Ecto neural progenitor cell (in vitro differentiated cells): ENCODE data around the gene LRRC61.

ENCODE experiments used
- DNase-seq: peaks from one replicate; pipeline ENCODE4 v3.0.0-alpha.2; 2018; ENCODE audit warnings: low spot score

The LRRC61 gene

DNA sequence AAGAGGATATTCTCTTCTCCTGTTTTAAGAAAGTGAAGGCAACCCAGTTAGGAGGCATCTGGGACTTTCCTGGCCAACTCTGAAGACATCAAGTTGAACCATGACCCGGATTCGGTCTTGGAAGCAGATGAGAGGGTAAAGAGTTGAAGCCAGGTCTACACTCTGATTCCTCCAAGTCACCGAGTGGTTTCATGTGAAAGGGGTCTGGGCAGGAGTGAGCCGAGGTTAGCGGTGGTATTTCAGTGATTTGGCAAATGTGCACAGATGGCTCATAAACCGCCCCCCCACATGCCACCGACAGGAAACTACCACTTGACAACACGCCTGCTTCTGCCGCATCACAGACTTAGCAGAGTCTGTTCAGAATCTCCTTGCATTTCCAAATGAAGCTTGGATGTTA lies 34.1 kb downstream of the LRRC61 start:
- no peak for DNase-seq

GRCh38 chr7:150357771-150358427 lies 34.7 kb downstream of the LRRC61 start:
- DNase-seq: no peak

DNA sequence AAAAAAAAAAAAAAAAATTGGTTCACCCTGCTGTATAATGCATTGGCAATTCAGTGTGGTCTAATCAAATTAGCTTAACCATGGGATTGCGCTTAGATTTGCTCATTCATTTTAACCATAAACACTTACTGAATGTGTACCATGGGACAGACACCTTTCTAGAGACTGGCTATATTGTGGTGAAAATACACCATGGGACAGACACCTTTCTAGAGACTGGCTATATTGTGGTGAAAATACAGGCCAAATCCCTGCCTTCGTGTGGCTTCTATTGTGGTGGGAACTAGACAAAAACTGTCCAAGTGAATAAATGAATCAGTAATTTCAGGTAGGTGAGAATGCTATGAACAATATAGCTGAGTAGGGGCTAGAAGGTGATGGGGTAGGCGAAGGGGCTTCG lies 35.3 kb downstream of the LRRC61 start:
- DNase-seq: no peak

GRCh38 chr7:150358988-150359621 lies 36.0 kb downstream of the LRRC61 start:
- no peak for DNase-seq

DNA sequence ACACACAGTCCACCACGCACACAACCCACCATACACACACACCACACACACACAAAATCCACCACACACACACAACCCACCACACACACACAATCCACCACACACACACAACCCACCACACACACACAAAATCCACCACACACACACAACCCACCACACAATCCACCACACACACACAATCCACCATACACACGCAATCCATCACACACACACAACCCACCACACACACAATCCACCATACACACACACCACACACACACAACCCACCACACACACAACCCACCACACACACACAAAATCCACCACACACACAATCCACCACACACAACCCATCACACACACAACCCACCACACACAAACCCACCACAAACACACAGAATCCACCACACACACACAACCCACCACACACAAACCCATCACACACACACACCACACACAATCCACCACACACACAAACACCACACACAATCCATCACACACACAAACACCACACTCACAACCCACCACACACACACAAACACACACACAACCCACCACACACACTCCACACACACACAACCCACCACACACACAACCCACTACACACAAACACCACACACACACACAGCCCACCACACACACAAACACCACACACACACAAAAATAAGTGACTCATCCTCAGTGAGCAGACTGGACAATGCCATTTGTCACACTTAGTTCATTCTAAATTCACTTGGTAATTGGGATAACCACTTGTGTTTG lies 36.6 kb downstream of the LRRC61 start:
- no peak for DNase-seq

DNA sequence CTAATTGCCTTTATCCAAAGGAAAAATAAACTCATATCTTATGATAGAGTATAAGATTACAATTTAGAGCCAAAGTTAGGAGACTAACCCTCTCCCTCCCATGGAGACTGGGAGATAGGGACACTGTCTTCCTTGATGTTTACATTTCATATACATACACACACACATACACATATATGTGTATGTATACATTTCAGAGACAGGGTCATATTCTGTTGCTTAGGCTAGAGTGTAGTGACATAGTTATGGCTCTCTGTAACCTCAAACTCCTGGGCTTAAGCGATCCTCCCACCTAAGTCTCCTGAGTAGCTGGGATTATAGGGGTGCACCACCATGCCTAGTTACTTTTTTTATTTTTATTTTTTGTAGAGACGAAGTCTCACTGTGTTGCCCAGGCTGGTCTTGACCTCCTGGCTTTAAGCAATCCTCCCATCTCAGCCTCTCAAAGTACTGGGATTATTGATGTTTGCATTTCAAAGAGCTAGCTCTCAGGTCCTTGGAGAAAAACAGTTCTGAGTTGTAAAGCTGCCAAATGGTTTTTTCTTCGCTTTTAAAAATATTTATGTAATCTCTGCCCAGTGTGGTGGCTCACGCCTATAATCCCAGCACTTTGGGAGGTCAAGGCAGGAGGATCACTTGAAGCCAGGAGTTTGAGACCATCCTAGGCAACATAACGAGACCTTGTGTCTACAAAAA lies 37.4 kb downstream of the LRRC61 start:
- DNase-seq: no peak

DNA sequence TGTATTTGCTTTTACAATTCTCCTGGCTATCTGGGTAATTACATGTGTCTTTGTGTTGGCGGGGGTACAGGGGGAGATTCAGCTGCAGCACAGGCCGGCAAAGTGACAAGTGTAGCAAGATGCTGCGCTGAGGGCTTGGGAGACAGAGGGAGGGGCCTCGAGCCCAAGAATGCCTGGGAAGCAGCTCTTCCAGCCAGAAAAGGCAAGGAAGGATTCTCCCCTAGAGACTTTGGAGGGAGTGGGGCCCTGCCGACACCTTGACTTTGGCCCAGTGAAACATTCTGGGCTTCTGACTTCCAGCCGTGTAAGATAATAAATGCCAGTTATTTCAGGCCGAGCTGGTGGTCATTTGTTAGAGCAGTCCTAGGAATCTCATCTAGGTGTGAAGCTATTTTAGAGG lies 38.2 kb downstream of the LRRC61 start:
- no peak for DNase-seq

DNA sequence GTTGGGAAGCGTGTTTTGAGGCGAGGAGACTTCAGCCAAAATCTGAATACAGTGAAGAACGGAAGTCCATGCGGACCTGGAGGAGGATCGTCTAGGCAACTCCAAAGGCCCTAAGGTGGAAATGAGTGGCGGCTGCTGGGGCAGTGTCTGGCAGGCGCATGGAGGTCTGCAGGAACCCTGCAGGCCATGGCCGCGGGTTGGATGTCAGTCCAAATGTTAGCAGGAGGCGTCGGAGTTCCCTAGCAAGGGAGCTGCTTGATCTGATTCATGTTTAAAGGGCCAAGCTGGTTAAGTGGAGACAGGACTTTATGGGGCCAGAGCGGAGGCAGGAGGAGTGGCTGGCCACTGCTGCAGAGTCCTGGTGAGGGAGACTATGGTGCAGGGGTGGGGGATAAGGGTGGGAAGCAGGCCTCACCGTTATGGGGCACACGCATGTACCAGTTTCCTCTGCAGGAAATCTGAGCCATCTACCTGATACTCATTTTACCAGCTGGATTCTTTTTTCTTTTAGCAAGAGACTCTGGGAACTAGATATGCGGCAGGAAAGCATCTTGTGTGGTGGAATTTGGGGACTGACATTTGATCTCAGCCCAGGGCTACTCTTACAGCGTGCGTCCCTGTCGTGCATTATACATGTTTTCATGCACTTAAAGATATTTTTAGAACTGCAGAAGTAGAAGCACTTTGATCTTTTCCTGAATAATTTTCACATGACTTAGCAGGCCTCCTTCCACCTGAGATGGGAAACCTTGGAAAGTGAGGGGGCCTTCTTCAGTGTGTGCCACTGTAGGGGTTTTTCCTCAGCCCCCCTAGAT lies 38.9 kb downstream of the LRRC61 start:
- DNase-seq: no peak

- DNase-seq: no peak
Measured at GRCh38 chr7:150363370-150363769, 40.2 kb downstream of the LRRC61 start.

GRCh38 chr7:150363872-150364271 lies 40.7 kb downstream of the LRRC61 start:
- DNase-seq: no peak

DNA sequence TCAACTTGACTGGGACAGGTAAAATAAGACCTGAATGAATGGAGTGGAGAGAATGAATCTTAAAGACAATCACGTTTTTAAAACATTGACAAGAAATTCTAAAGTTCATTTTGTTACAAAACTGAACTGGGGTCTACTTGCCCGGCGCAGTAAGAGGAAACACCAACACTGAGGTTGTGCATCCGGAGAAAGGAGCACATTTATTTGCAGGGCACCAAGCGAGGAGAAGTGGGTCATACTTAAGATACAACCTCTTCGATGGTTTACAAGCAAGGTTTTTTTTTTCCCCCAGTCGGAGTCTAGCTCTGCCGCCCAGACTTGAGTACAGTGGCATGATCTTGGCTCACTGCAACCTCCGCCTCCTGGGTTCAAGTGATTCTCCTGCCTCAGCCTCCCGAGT lies 42.0 kb downstream of the LRRC61 start:
- no peak for DNase-seq

DNA sequence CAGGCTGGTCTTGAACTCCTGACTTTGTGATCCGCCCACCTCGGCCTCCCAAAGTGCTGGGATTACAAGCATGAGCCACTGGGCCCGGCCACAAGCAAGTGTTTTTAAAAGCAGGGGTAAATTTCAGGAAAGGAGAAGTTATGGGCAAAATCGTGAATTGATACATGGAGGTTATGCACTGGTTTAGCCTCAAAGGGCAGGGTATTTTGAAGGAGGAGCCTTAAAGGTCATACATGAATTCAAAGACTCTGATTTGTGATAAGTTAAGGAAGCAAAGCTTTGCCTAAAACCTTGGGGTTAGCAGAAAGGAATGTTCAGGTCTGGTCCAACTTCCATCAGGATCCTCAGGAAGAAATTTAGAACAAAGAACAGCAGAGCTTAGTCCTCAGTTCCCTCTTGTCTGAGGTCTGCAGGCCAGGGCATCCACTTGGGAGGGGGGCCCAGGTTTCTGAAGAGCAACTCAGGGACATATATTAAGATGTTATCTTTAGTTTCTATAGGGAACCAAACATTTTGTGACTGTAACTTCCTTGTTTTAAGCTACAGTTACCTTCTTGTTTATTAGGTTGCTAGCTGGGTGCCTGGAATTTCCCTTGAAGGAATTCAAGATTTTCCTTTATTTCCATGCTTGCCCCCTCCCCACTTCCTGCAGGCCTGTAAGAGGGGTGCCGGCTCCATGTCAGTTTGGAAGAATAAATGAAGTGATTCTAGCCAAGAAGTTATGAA lies 42.7 kb downstream of the LRRC61 start:
- DNase-seq: no peak

- DNase-seq: no peak
Measured at GRCh38 chr7:150367677-150368095, 44.5 kb downstream of the LRRC61 start.

DNA sequence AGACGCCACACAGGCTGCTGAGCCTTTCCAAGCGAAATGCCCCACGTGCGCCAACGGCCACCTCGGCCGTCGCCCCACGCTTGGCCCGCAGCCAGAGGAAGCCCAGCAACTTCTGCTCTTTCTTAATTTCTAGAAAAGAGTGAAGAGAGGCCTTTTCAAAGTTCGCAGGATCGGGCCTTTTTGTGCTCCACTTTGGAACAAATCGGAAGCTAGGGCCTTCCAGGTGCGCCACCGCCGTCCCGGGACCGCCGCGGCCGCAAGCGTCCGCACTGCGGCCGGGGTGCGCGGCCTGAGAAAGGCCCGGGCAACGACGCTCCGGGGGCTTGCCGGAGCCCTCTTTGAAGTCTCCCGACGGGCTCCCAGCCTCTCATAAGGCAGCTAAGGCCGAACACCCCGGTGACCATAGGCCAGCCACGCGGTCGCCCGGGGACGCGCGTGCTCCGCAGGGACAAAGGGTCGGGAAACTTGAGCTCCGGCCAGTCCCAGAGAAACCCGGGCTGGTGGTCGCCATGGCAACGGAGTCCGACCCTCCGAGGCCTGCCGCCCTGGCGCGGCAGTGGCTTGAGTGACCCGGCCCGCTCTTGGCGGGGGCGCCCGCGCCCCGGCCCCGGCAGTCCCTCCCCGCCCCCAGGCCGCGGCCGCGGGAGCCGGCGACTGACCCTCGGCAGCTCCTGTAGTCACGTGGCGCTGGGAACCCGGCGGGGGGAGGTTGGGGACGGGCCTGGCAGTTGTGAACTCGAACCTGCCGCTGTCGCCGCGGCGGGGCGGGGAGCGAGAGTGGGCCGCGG lies 45.1 kb downstream of the LRRC61 start, which contains the start of gene REPIN1:
TSS of gene REPIN1 (plus strand) at position 727 of the 788 bp plus-strand sequence. CDS start 890 bp downstream, outside the sequence.
- peak; percentile 95 for DNase-seq

DNA sequence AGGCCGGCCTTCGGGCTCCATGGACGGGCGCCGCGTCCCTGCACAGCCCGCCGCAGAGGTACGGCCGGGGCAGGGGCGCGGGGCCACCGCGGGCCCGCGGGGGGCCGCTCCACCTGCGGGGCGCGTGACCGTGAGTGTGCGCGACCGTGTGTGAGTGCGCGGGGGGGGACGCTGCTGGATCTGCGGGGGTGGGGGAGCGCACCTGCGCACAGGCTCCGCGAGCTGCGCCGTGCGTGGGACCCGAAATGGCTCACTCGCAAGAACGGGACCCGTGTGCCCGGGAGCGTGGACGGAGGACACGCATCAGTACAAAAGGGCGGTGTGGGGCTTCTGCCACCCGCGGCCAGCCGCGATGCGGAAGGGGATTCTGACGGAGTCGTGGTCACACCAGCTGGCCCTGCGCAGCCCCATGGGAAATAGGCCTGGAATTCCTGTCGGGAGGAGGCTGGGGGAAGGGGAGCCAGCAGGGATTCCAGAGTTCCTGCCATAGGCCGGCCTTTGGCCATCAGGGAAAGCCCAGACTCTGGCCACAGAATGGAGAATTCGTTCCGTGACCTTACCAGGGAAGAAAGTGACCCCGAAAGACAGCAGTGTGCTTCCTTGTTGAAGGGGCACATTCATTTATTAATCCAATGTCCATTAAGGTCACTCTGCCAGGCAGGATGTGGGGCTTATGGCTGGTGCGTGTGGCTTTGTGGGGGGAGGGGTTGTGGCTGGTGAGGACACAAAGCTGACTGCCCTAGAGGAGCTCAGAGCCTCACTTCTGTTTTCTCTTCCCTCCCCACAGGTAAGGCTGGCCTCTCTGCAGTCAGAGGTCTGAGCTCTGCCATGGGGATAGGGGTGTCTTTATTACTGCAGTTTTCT lies 46.0 kb downstream of the LRRC61 start:
- DNase-seq: peak; percentile 87

- no peak for DNase-seq
Measured at GRCh38 chr7:150369748-150370501, 46.8 kb downstream of the LRRC61 start.

DNA sequence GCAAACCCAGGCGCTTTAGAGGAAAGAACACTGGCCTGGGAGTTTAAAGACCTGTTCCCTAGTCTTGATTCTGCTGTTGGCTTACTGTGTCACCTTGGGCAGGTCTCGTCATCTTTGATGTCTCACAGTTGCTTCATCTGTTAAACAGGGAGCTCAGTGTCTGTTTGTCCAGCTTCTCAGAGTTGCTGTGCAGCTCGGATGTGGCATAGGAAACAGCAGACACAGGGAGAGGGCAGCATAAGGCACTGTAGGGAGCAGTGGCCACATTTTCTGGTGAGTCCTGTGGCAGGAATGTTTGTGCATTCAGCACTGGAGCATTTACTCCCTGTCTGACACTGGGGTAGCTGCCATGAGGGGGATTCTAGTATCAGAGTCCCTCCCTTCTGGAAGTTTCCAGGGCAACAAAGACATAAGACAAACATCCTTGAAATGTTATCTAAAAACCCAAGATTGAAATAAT lies 47.5 kb downstream of the LRRC61 start:
- DNase-seq: no peak
